GM21528 (cell line): Measurements from ENCODE around the gene FCER1G.
"Not testable (repeated sequence)": the region's sequence is repeated elsewhere in the genome, so short reads cannot be mapped to it uniquely, and the experiment has no call there.

Experiments used
- ATAC-seq: cut with Tn5 transposase; IDR thresholded peaks from one replicate; pipeline ENCODE4 v1.9.1; 2021; ENCODE audit warnings: mild to moderate bottlenecking, moderate library complexity; ENCODE audit not compliant: unreplicated experiment, low FRiP score

FCER1G gene

GRCh38 chr1:161201836-161202712 is 13.0 kb upstream of the FCER1G start, which contains the start of gene NDUFS2:
NDUFS2 (plus strand) TSS chr1:161202367; CDS start chr1:161202386, 19 bp downstream.
- peak; percentile 93 for ATAC-seq

GRCh38 chr1:161206411-161207140 is 8.5 kb upstream of the FCER1G start:
- no peak for ATAC-seq

GRCh38 chr1:161207173-161207572 is 7.9 kb upstream of the FCER1G start:
- ATAC-seq: no peak

- no peak for ATAC-seq
These were observed 5.2 kb upstream of the FCER1G start for GRCh38 chr1:161209790-161210409.

- no peak for ATAC-seq
These were observed 726 bp upstream of the FCER1G start for GRCh38 chr1:161214369-161214768.

- peak; percentile 84 for ATAC-seq
These were observed 2.0 kb downstream of the FCER1G start for GRCh38 chr1:161216945-161217712.

- ATAC-seq: no peak
These were observed 2.7 kb downstream of the FCER1G start for GRCh38 chr1:161217831-161218230.

- ATAC-seq: no peak
These were observed 3.4 kb downstream of the FCER1G start for GRCh38 chr1:161218301-161219077.

GRCh38 chr1:161219078-161219892 is 4.2 kb downstream of the FCER1G start:
- ATAC-seq: no peak

GRCh38 chr1:161220002-161220401 is 4.9 kb downstream of the FCER1G start:
- no peak for ATAC-seq

- ATAC-seq: no peak
These were observed 7.3 kb downstream of the FCER1G start for GRCh38 chr1:161222175-161223019.

- no peak for ATAC-seq
These were observed 9.0 kb downstream of the FCER1G start for GRCh38 chr1:161223805-161224694.

GRCh38 chr1:161224695-161225087 is 9.6 kb downstream of the FCER1G start:
- ATAC-seq: not testable (repeated sequence)

- no peak for ATAC-seq
These were observed 10.1 kb downstream of the FCER1G start for GRCh38 chr1:161225178-161225533.

- ATAC-seq: peak; percentile 94
These were observed 10.6 kb downstream of the FCER1G start, which contains the start of gene TOMM40L for GRCh38 chr1:161225534-161226319. TOMM40L (plus strand) TSS chr1:161226060; CDS start chr1:161226490, 430 bp downstream.

GRCh38 chr1:161226320-161226711 is 11.2 kb downstream of the FCER1G start:
- ATAC-seq: no peak
